GM23248 (cell line): ENCODE measurements around the gene CDKAL1. TPM values are rescaled to one million over a fixed set of nuclear protein-coding genes. Genes with fewer than 3 reads are reported as not detected.

Source experiments
- DNase-seq: peaks from one replicate; pipeline ENCODE4 v3.0.0-alpha.2; 2015
- H2AFZ ChIP-seq: fragments of 200-600 bp; sonication (generic); 2 replicates; pipeline ENCODE4 v1.6.1; 2016; ENCODE audit warnings: antibody characterized with exemption
- H3F3A ChIP-seq: fragments of 200-600 bp; sonication (generic); 2 replicates; pipeline ENCODE4 v1.6.1; 2016; ENCODE audit warnings: mild to moderate bottlenecking, antibody characterized with exemption, mixed run types; ENCODE audit not compliant: insufficient read depth
- H3K27ac ChIP-seq: fragments of 200-600 bp; sonication (generic); 2 replicates; pipeline ENCODE4 v1.5.1; 2016; ENCODE audit warnings: mild to moderate bottlenecking
- H3K27me3 ChIP-seq: fragments of 200-600 bp; sonication (generic); replicated peaks from 2 replicates; pipeline ENCODE4 v1.6.1; 2016; ENCODE audit warnings: mild to moderate bottlenecking; ENCODE audit not compliant: insufficient read depth
- H3K36me3 ChIP-seq: fragments of 200-600 bp; sonication (generic); 2 replicates; pipeline ENCODE4 v1.6.1; 2016; ENCODE audit warnings: low read depth, mild to moderate bottlenecking
- H3K4me1 ChIP-seq: fragments of 200-600 bp; sonication (generic); 2 replicates; pipeline ENCODE4 v1.6.1; 2016; ENCODE audit warnings: mild to moderate bottlenecking; ENCODE audit not compliant: insufficient read depth
- H3K4me2 ChIP-seq: fragments of 200-600 bp; sonication (generic); one replicate; pipeline ENCODE4 v1.6.1; 2016; ENCODE audit warnings: mild to moderate bottlenecking; ENCODE audit not compliant: unreplicated experiment
- H3K4me3 ChIP-seq: fragments of 200-600 bp; sonication (generic); 2 replicates; pipeline ENCODE4 v1.5.1; 2016; ENCODE audit warnings: mild to moderate bottlenecking
- H3K79me2 ChIP-seq: fragments of 200-600 bp; sonication (generic); 2 replicates; pipeline ENCODE4 v1.6.1; 2016; ENCODE audit warnings: mild to moderate bottlenecking; ENCODE audit not compliant: insufficient read depth
- H3K9ac ChIP-seq: fragments of 200-600 bp; sonication (generic); 2 replicates; pipeline ENCODE4 v1.6.1; 2016; ENCODE audit warnings: mild to moderate bottlenecking
- H3K9me2 ChIP-seq: fragments of 200-600 bp; sonication (generic); 2 replicates; pipeline ENCODE4 v1.6.1; 2016; ENCODE audit warnings: mixed run types, mild to moderate bottlenecking, moderate library complexity; ENCODE audit not compliant: insufficient read depth
- H3K9me3 ChIP-seq: fragments of 200-600 bp; sonication (generic); one replicate; pipeline ENCODE4 v1.6.1; 2017; ENCODE audit warnings: low read depth
- H4K20me1 ChIP-seq: fragments of 200-600 bp; sonication (generic); 2 replicates; pipeline ENCODE4 v1.6.0; 2016; ENCODE audit not compliant: insufficient read depth
- EZH2 ChIP-seq: fragments of 200-600 bp; sonication (generic); IDR thresholded peaks from 2 replicates; pipeline ENCODE4 v1.6.1; 2018; ENCODE audit warnings: antibody characterized with exemption, mild to moderate bottlenecking; ENCODE audit not compliant: insufficient read depth, poor library complexity, severe bottlenecking
- EZH2phosphoT487 ChIP-seq: fragments of 200-600 bp; sonication (generic); IDR thresholded peaks from 2 replicates; pipeline ENCODE4 v1.6.1; 2018; ENCODE audit warnings: antibody characterized with exemption, moderate library complexity, mild to moderate bottlenecking, low read depth; ENCODE audit not compliant: insufficient read depth
- WGBS, 2 experiments: methylation state at CpG; one replicate each; pipeline ENCODE4 v1.1.6; 2015 to 2017; ENCODE audit warnings: low lambda C conversion rate in 2 of 2, low coverage in 1 of 2; ENCODE audit errors: missing lambda C conversion rate in 2 of 2; 5-methylcytosine and 5-hydroxymethylcytosine counted together
- in situ Hi-C: fragments of 300-500 bp; cut with MboI; formaldehyde crosslinking; loops from 2 replicates; pipeline ENCODE4 v1.15.0; 2020
- polyA plus RNA-seq: library from polyadenylated mRNA; unstranded; fragments of >200 nt; fragmentation: Nextera tagmentation; extraction: Ambion mirVana; gene quantifications from 2 replicates; pipeline ENCODE4 v1.2.1, GENCODE V29; 2016
- total RNA-seq: library from RNA; depleted of rRNA; stranded (reverse); fragments of >200 nt; shearing (Covaris generic); gene quantifications from 2 replicates; pipeline ENCODE4 v1.2.3, GENCODE V29; 2014; rRNA removed

Gene CDKAL1
- total RNA-seq = 10.8 and 14.8 TPM in 2 replicates
- 7.5 and 8.4 TPM in 2 replicates for polyA plus RNA-seq

DNA sequence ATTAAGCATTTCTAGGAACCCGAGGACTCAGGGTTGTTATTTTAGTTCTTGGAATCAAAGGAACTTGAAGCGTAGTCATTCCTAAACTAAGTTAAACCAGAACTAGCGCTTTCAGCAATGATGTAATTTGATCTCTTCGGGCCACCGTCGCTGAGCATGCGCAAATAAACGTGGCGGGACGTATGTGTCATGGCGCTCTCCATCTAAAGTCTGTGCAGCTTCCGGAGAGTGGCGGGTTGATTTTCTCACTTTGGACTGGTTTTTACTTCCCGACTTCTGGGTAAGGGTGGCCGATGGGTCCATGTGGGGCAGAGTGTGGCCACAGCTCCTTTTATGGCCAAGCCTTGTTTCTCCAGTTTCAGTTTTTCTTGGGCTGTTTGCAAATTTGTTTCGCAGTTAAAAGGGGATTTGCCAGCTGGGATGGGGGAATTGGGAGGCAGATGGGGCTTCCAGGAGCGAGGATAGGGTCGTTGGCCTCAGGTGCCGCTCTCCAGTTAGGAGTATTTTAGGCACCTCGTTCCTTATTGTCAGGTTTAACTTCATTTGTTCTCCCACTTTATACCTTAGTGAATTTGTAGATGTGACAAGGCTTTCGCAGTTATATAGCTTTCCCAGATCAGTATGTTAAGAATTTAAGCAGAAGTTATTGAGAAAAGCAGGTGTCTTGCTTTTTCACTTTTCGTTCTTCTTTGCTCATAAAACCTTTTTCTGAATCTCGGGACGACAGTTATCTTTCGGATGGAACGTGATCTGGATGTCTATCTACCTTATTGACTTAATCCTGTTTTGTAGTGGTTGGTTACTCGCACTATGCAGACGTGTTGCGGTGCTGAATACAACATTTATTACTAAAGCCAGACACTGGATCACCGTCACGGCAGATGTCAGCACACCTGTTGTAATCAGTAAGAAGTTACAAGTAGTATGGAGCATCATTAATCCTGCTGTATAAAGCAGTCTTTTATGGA, at the start of gene CDKAL1:
Gene CDKAL1, plus strand, starts transcription at position 163 of the 968 bp plus-strand sequence. CDS start 11,894 bp downstream, outside the sequence.
- WGBS, 2 experiments = 1 to 2% methylated on average over 31 of the region's 31 CpGs
- H3K9me3 ChIP-seq = no peaks in the 10 kb centered on the region
- H4K20me1 ChIP-seq = no peaks in the 10 kb centered on the region
- no peak for TF ChIP-seq EZH2phosphoT487
- TF ChIP-seq EZH2 = no peak
- peak within 1 kb of the TSS; percentile 75 for H3K27ac ChIP-seq
- no peaks in the 10 kb centered on the region for H3K9me2 ChIP-seq
- peaks cover 48% of the 10 kb centered on the region for H3K79me2 ChIP-seq
- peak within 1 kb of the TSS; percentile 90 for H3K9ac ChIP-seq
- H3F3A ChIP-seq = no peaks in the 10 kb centered on the region
- peak; percentile 93 for DNase-seq
- peaks cover 5% of the 10 kb centered on the region; the same call in 1 of the 2 replicates for H3K4me1 ChIP-seq
- in situ Hi-C loops = no loop called here
- H3K27me3 ChIP-seq = no peaks in the 10 kb centered on the region
- peak within 1 kb of the TSS; percentile 97 for H2AFZ ChIP-seq
- H3K4me2 ChIP-seq = peak within 1 kb of the TSS; percentile 84
- no peaks in the 10 kb centered on the region for H3K36me3 ChIP-seq
- H3K4me3 ChIP-seq = peak within 1 kb of the TSS; percentile 95

DNA sequence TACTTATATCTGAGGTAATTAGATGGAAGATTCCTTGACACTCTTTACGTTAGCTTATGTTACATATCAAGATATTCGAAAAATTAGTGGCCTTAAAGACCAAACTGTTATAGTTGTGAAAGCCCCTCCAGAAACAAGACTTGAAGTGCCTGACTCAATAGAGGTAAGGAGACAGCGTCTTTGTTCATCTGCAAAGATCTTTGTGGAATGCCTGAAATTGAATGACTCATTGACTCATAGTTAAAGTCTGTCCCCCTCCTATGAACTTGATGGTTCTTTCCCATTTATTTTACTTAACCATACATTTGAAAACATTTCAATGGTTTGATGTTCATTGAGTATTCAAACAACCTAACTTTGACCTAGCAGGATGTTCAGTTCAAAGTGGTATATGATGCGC, 47.6 kb upstream of the CDKAL1 start:
- Histone ChIP-seq H3K27me3 (no peaks in the 10 kb centered on the region), H3K4me2 (no peak overlapping the region), H3K27ac (no peak overlapping the region), H3K4me1 (no peaks in the 10 kb centered on the region), H3F3A (no peaks in the 10 kb centered on the region; the same call in 1 of the 2 replicates), H4K20me1 (no peaks in the 10 kb centered on the region), H3K4me3 (no peak overlapping the region), H3K9me3 (no peaks in the 10 kb centered on the region), H3K79me2 (0 out of 2 replicates have a peak, but pooled peaks cover 13% of the 10 kb centered on the region), H2AFZ (no peak overlapping the region), H3K9ac (no peak overlapping the region), H3K36me3 (peaks cover 73% of the 10 kb centered on the region), H3K9me2 (no peaks in the 10 kb centered on the region)
- DNase-seq = no peak
- TF ChIP-seq EZH2phosphoT487 = no peak
- TF ChIP-seq EZH2 = no peak
- 95 to 99% methylated on average over 4 of the region's 4 CpGs for WGBS, 2 experiments
- in situ Hi-C loops = no loop called here

DNA sequence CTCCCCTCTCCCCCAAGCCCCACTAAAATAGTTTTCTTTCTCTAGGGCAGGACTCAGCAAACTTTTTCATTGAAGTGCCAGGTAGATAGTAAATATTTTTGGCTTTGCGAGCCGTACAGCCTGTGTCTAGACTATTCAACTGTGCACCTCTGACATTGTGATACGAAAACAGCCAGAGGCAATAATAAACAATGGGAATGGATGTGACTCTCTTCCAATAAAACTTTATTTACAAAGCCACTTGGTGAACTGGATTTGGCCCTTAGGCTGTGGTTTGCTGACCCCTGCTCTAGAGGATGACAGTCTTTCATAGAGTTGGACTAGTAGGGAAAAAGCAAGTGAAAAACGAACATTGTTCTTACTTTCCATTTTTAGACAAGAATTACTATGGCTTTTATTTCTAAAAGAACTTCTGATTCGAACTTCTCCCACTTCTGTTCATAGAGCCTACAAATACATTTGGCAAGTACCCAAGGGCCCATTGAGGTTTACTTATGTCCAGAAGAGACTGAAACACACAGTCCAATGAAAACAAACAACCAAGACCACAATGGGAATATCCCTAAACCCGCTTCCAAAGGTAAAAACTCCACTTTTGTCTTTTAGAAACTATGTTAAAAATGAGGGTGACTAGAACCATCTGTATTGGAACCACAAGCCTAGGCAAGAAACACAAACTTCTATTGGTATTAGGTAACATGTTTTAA, 46.4 kb upstream of the CDKAL1 start:
- no peak overlapping the region for H2AFZ ChIP-seq
- H3K27me3 ChIP-seq = no peaks in the 10 kb centered on the region
- no peak overlapping the region for H3K9ac ChIP-seq
- H3K27ac ChIP-seq = no peak overlapping the region
- no peak for TF ChIP-seq EZH2
- TF ChIP-seq EZH2phosphoT487 = no peak
- H3K36me3 ChIP-seq = peaks cover 66% of the 10 kb centered on the region
- no peaks in the 10 kb centered on the region for H3K9me3 ChIP-seq
- WGBS, 2 experiments = 95 to 98% methylated on average over 6 of the region's 6 CpGs
- H4K20me1 ChIP-seq = no peaks in the 10 kb centered on the region
- in situ Hi-C loops = no loop called here
- no peaks in the 10 kb centered on the region for H3K4me1 ChIP-seq
- H3K79me2 ChIP-seq = peaks cover 13% of the 10 kb centered on the region; the same call in 1 of the 2 replicates
- H3K9me2 ChIP-seq = no peaks in the 10 kb centered on the region
- no peaks in the 10 kb centered on the region; the same call in 1 of the 2 replicates for H3F3A ChIP-seq
- DNase-seq = no peak
- no peak overlapping the region for H3K4me2 ChIP-seq
- no peak overlapping the region for H3K4me3 ChIP-seq

DNA sequence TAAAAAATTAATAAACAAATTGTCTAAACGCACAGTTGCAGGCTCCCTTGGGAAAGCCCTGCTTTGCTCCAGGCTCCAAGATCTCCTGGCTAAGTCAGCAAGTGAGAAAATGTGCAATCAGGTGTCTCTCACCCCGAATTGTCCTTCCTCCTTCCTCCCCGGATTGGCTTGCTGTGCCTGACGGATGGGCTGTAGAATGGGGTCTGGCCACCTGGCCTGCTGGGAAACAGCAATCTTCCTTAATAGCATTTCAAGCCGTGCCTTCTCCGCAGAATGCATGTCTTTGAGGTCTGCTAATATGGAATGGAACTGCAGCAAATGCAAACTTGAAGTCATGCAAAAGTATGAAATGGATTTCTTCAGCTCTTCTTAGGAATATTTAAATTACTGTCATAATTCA, 43.7 kb upstream of the CDKAL1 start:
- Histone ChIP-seq H3K79me2 (peaks cover 13% of the 10 kb centered on the region; the same call in 1 of the 2 replicates), H3K4me1 (no peaks in the 10 kb centered on the region), H2AFZ (no peak overlapping the region), H3K4me3 (no peak overlapping the region), H4K20me1 (no peaks in the 10 kb centered on the region), H3K27ac (no peak overlapping the region), H3K9ac (no peak overlapping the region), H3K27me3 (no peaks in the 10 kb centered on the region), H3K9me2 (no peaks in the 10 kb centered on the region), H3K4me2 (no peak overlapping the region), H3K9me3 (no peaks in the 10 kb centered on the region), H3F3A (peaks cover 1% of the 10 kb centered on the region; the same call in 1 of the 2 replicates), H3K36me3 (peaks cover 48% of the 10 kb centered on the region)
- 97 to 98% methylated on average over 6 of the region's 6 CpGs for WGBS, 2 experiments
- DNase-seq = no peak
- TF ChIP-seq EZH2phosphoT487 (no peak), EZH2 (no peak)
- in situ Hi-C loops = no loop called here
